Liver (tissue), 9 donors: ENCODE results near the gene RUSC1. TPM values are rescaled to one million over a fixed set of nuclear protein-coding genes. Genes with fewer than 3 reads are reported as not detected.

Source experiments
- DNase-seq: peaks from one replicate; pipeline ENCODE4 v3.0.0-alpha.2; 2017; ENCODE audit warnings: low spot score
- H3K27ac ChIP-seq, 2 donors: one replicate each; pipeline ENCODE4 v1.7.0; 2013; ENCODE audit warnings: inconsistent platforms in 2 of 2, low read length in 2 of 2, control low read depth in 1 of 2, low read depth in 1 of 2, mild to moderate bottlenecking in 1 of 2
- H3K27me3 ChIP-seq, 4 donors: one replicate each; pipeline versions ENCODE4 v1.6.1 to v1.7.0; 2013; ENCODE audit warnings: low read length in 3 of 4, inconsistent platforms in 1 of 4, mild to moderate bottlenecking in 1 of 4, moderate library complexity in 1 of 4; ENCODE audit not compliant: control insufficient read depth in 4 of 4, insufficient read depth in 4 of 4
- H3K36me3 ChIP-seq, 4 donors: one replicate each; pipeline versions ENCODE4 v1.6.1 to v1.7.0; 2013; ENCODE audit warnings: low read length in 3 of 4, mild to moderate bottlenecking in 3 of 4, low read depth in 1 of 4, moderate library complexity in 1 of 4; ENCODE audit not compliant: control insufficient read depth in 4 of 4, insufficient read depth in 3 of 4
- H3K4me1 ChIP-seq, 4 donors: one replicate each; pipeline versions ENCODE4 v1.6.1 to v1.7.0; 2013; ENCODE audit warnings: low read length in 3 of 4, mild to moderate bottlenecking in 3 of 4, moderate library complexity in 1 of 4; ENCODE audit not compliant: control insufficient read depth in 4 of 4, insufficient read depth in 4 of 4
- H3K4me3 ChIP-seq, 3 donors: one replicate each; pipeline versions ENCODE4 v1.6.1 to v1.7.0; 2013; ENCODE audit warnings: low read length in 3 of 3, control low read depth in 1 of 3, low read depth in 1 of 3, mild to moderate bottlenecking in 1 of 3
- H3K9ac ChIP-seq, 2 donors: one replicate each; pipeline ENCODE4 v1.7.0; 2013; ENCODE audit warnings: low read length in 2 of 2, mild to moderate bottlenecking in 2 of 2, moderate library complexity in 2 of 2, control low read depth in 1 of 2, low read depth in 1 of 2
- H3K9me3 ChIP-seq, 4 donors: one replicate each; pipeline versions ENCODE4 v1.6.1 to v1.7.0; 2013; ENCODE audit warnings: low read length in 3 of 4; ENCODE audit not compliant: control insufficient read depth in 4 of 4
- EGR1 ChIP-seq, 2 donors: IDR thresholded peaks; 2 replicates each; pipeline ENCODE4 v1.6.1; 2016 to 2018; ENCODE audit warnings: antibody characterized with exemption in 2 of 2, low read depth in 2 of 2
- FOXA1 ChIP-seq: IDR thresholded peaks from 2 replicates; pipeline ENCODE4 v1.6.1; 2016; ENCODE audit warnings: antibody characterized with exemption
- FOXA2 ChIP-seq: IDR thresholded peaks from 2 replicates; pipeline ENCODE4 v1.6.1; 2016; ENCODE audit warnings: antibody characterized with exemption
- GABPA ChIP-seq, 2 donors: IDR thresholded peaks in 1 of 2; conservative IDR thresholded peaks in 1 of 2; 2 replicates each; pipeline ENCODE4 v1.6.1; 2016; ENCODE audit warnings: antibody characterized with exemption in 2 of 2, mild to moderate bottlenecking in 1 of 2, moderate library complexity in 1 of 2
- HNF4A ChIP-seq, 2 donors: conservative IDR thresholded peaks; 2 replicates each; pipeline ENCODE4 v1.6.1; 2016; ENCODE audit warnings: antibody characterized with exemption in 2 of 2, mild to moderate bottlenecking in 2 of 2
- HNF4G ChIP-seq: IDR thresholded peaks from 2 replicates; pipeline ENCODE4 v1.6.1; 2016; ENCODE audit warnings: antibody characterized with exemption
- JUND ChIP-seq, 2 donors: IDR thresholded peaks; 2 replicates each; pipeline ENCODE4 v1.6.1; 2016; ENCODE audit warnings: antibody characterized with exemption in 2 of 2
- NR2F2 ChIP-seq: IDR thresholded peaks from 2 replicates; pipeline ENCODE4 v1.6.1; 2016; ENCODE audit warnings: antibody characterized with exemption
- RXRA ChIP-seq, 2 donors: IDR thresholded peaks; 2 replicates each; pipeline ENCODE4 v1.6.1; 2017 to 2018; ENCODE audit warnings: antibody characterized with exemption in 2 of 2, mild to moderate bottlenecking in 1 of 2
- SP1 ChIP-seq: IDR thresholded peaks from 2 replicates; pipeline ENCODE4 v1.6.1; 2018; ENCODE audit warnings: antibody characterized with exemption, mild to moderate bottlenecking
- TAF1 ChIP-seq: conservative IDR thresholded peaks from 2 replicates; pipeline ENCODE4 v1.6.1; 2016; ENCODE audit warnings: antibody characterized with exemption, mild to moderate bottlenecking
- YY1 ChIP-seq: IDR thresholded peaks from 2 replicates; pipeline ENCODE4 v1.6.1; 2016; ENCODE audit warnings: antibody characterized with exemption, mild to moderate bottlenecking
- WGBS: extraction: QIAGEN DNeasy Blood & Tissue Kit; methylation state at CpG from one replicate; pipeline ENCODE4 v1.1.7; 2013; 5-methylcytosine and 5-hydroxymethylcytosine counted together
- polyA plus RNA-seq, 2 donors: library from polyadenylated mRNA; stranded (reverse) in 1 of 2; unstranded in 1 of 2; fragments of 200-250 nt in 1 of 2; fragments of >200 nt in 1 of 2; fragmentation: Nextera tagmentation in 1 of 2; extraction: Ambion mirVana in 1 of 2; gene quantifications; one replicate each; pipeline versions ENCODE4 v1.2.1 to v1.2.3, GENCODE V29; 2013 to 2015
- total RNA-seq, 2 donors: library from RNA; depleted of rRNA; stranded (reverse); fragments of >200 nt; gene quantifications; one replicate each; pipeline ENCODE4 v1.2.3, GENCODE V29; 2014
- TF ChIP-seq, protein P1 (sequence below): IDR thresholded peaks from 2 replicates; pipeline ENCODE4 v1.6.1; 2016; ENCODE audit warnings: antibody characterized with exemption
- TF ChIP-seq, protein P2 (sequence below): IDR thresholded peaks from 2 replicates; pipeline ENCODE4 v1.6.1; 2016; ENCODE audit warnings: antibody characterized with exemption, mild to moderate bottlenecking
- TF ChIP-seq, protein P3 (sequence below): fragments of 150-350 bp; IDR thresholded peaks from 2 replicates; pipeline ENCODE4 v1.5.1; 2017; ENCODE audit warnings: improper control_type of control experiment, low read depth, low read length; ENCODE audit not compliant: missing input control
- TF ChIP-seq, protein P4 (sequence below): IDR thresholded peaks from 2 replicates; pipeline ENCODE4 v1.6.1; 2016; ENCODE audit warnings: antibody characterized with exemption
- TF ChIP-seq, protein P5 (sequence below): IDR thresholded peaks from 2 replicates; pipeline ENCODE4 v1.6.1; 2016; ENCODE audit warnings: antibody characterized with exemption
- donor health status: healthy.
- donor health status: healthy.
- donor health status: healthy.
- donor health status: healthy.
- donor health status: healthy.

Gene RUSC1
- total and polyA plus RNA-seq, 4 donors, result 3.9 to 6.7 (median 5.7) TPM

DNA sequence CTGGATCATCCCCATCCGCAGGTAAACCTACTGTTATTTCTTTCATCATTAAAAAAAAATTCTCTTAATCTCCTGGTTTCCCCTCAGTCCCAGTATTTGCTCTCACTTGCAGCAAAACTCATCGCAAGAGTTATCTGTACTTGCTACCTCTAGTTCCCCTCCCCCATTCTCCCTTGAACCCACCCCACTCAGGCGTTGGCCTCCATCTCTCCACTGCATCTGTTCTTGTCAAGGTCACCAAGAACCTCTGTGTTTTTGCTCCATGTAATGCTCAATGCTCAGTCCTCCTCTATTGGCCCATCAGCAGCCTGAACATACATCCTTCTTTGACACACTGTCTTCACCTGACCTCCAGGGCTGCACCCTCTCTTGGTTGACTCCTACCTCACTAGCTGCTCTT is 24.0 kb upstream of the RUSC1 start:
- TF ChIP-seq SP1, result no peak
- no peak for TF ChIP-seq RXRA (IDR thresholded peaks at IDR 0.05)
- no peak for TF ChIP-seq HNF4G
- WGBS, result 89% methylated on average over 3 of the region's 3 CpGs
- Histone ChIP-seq H3K4me3 (no peak overlapping the region), H3K27me3 (no peaks in the 10 kb centered on the region), H3K4me1 (peaks cover 0 to 28% (median 13%) of the 10 kb centered on the region in 4 donors), H3K9ac (no peak overlapping the region), H3K36me3 (peaks cover 0 to 37% (median 22%) of the 10 kb centered on the region in 4 donors), H3K9me3 (no peaks in the 10 kb centered on the region), H3K27ac (no peak overlapping the region)
- DNase-seq, result no peak

DNA sequence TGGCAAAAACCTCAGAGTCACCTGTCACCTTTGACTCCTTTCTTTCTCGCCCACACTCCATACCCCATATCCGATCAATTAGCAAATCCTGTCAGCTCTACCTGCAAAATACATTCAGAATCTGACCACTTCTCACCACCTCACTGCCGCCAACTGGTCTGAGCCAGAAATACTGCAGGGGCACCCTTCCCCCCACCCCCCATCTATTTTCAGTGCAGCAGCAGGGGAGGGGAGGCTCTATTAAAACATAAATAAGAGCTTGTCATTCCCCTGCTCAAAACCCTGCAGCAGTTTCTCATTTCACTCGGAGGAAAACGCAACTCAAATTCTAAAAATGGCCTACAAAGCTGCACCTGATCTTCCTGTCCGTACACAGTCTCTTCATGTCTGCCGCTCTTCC is 23.3 kb upstream of the RUSC1 start:
- no peak overlapping the region for H3K4me3 ChIP-seq
- WGBS, result 89% methylated on average over 7 of the region's 7 CpGs
- TF ChIP-seq HNF4G, result no peak
- TF ChIP-seq RXRA (IDR thresholded peaks at IDR 0.05), result no peak
- TF ChIP-seq, protein P1, sequence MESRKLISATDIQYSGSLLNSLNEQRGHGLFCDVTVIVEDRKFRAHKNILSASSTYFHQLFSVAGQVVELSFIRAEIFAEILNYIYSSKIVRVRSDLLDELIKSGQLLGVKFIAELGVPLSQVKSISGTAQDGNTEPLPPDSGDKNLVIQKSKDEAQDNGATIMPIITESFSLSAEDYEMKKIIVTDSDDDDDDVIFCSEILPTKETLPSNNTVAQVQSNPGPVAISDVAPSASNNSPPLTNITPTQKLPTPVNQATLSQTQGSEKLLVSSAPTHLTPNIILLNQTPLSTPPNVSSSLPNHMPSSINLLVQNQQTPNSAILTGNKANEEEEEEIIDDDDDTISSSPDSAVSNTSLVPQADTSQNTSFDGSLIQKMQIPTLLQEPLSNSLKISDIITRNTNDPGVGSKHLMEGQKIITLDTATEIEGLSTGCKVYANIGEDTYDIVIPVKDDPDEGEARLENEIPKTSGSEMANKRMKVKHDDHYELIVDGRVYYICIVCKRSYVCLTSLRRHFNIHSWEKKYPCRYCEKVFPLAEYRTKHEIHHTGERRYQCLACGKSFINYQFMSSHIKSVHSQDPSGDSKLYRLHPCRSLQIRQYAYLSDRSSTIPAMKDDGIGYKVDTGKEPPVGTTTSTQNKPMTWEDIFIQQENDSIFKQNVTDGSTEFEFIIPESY, result no peak
- no peak for TF ChIP-seq EGR1 (IDR thresholded peaks at IDR 0.05; ENCODE audit: low read depth in 2 of 2)
- TF ChIP-seq TAF1, result no peak
- TF ChIP-seq, protein P2, sequence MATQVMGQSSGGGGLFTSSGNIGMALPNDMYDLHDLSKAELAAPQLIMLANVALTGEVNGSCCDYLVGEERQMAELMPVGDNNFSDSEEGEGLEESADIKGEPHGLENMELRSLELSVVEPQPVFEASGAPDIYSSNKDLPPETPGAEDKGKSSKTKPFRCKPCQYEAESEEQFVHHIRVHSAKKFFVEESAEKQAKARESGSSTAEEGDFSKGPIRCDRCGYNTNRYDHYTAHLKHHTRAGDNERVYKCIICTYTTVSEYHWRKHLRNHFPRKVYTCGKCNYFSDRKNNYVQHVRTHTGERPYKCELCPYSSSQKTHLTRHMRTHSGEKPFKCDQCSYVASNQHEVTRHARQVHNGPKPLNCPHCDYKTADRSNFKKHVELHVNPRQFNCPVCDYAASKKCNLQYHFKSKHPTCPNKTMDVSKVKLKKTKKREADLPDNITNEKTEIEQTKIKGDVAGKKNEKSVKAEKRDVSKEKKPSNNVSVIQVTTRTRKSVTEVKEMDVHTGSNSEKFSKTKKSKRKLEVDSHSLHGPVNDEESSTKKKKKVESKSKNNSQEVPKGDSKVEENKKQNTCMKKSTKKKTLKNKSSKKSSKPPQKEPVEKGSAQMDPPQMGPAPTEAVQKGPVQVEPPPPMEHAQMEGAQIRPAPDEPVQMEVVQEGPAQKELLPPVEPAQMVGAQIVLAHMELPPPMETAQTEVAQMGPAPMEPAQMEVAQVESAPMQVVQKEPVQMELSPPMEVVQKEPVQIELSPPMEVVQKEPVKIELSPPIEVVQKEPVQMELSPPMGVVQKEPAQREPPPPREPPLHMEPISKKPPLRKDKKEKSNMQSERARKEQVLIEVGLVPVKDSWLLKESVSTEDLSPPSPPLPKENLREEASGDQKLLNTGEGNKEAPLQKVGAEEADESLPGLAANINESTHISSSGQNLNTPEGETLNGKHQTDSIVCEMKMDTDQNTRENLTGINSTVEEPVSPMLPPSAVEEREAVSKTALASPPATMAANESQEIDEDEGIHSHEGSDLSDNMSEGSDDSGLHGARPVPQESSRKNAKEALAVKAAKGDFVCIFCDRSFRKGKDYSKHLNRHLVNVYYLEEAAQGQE, result no peak
- no peak for TF ChIP-seq FOXA2
- TF ChIP-seq FOXA1, result no peak
- TF ChIP-seq, protein P3, sequence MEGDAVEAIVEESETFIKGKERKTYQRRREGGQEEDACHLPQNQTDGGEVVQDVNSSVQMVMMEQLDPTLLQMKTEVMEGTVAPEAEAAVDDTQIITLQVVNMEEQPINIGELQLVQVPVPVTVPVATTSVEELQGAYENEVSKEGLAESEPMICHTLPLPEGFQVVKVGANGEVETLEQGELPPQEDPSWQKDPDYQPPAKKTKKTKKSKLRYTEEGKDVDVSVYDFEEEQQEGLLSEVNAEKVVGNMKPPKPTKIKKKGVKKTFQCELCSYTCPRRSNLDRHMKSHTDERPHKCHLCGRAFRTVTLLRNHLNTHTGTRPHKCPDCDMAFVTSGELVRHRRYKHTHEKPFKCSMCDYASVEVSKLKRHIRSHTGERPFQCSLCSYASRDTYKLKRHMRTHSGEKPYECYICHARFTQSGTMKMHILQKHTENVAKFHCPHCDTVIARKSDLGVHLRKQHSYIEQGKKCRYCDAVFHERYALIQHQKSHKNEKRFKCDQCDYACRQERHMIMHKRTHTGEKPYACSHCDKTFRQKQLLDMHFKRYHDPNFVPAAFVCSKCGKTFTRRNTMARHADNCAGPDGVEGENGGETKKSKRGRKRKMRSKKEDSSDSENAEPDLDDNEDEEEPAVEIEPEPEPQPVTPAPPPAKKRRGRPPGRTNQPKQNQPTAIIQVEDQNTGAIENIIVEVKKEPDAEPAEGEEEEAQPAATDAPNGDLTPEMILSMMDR, result no peak
- TF ChIP-seq, protein P4, sequence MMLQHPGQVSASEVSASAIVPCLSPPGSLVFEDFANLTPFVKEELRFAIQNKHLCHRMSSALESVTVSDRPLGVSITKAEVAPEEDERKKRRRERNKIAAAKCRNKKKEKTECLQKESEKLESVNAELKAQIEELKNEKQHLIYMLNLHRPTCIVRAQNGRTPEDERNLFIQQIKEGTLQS, result no peak
- TF ChIP-seq YY1, result no peak
- TF ChIP-seq NR2F2, result no peak
- TF ChIP-seq, protein P5, sequence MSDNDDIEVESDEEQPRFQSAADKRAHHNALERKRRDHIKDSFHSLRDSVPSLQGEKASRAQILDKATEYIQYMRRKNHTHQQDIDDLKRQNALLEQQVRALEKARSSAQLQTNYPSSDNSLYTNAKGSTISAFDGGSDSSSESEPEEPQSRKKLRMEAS, result no peak
- TF ChIP-seq HNF4A (conservative IDR thresholded peaks at IDR 0.05), result no peak
- no peak for TF ChIP-seq JUND (IDR thresholded peaks at IDR 0.05)
- no peak for TF ChIP-seq GABPA (IDR thresholded peaks at IDR 0.05 in 1 of 2, conservative IDR thresholded peaks at IDR 0.05 in 1 of 2)

More for the DNA sequence above, 23.3 kb upstream of the RUSC1 start:
- DNase-seq, result no peak
- peaks cover 0 to 33% (median 19%) of the 10 kb centered on the region in 4 donors for H3K36me3 ChIP-seq
- no peaks in the 10 kb centered on the region for H3K9me3 ChIP-seq
- peaks cover 0 to 28% (median 13%) of the 10 kb centered on the region in 4 donors for H3K4me1 ChIP-seq
- H3K27ac ChIP-seq, result no peak overlapping the region
- H3K27me3 ChIP-seq, result no peaks in the 10 kb centered on the region
- H3K9ac ChIP-seq, result no peak overlapping the region
